ENCODE results near the gene FSTL5.
"Not testable (repeated sequence)": the region's sequence is repeated elsewhere in the genome, so short reads cannot be mapped to it uniquely, and the experiment has no call there.

FSTL5 gene

DNA sequence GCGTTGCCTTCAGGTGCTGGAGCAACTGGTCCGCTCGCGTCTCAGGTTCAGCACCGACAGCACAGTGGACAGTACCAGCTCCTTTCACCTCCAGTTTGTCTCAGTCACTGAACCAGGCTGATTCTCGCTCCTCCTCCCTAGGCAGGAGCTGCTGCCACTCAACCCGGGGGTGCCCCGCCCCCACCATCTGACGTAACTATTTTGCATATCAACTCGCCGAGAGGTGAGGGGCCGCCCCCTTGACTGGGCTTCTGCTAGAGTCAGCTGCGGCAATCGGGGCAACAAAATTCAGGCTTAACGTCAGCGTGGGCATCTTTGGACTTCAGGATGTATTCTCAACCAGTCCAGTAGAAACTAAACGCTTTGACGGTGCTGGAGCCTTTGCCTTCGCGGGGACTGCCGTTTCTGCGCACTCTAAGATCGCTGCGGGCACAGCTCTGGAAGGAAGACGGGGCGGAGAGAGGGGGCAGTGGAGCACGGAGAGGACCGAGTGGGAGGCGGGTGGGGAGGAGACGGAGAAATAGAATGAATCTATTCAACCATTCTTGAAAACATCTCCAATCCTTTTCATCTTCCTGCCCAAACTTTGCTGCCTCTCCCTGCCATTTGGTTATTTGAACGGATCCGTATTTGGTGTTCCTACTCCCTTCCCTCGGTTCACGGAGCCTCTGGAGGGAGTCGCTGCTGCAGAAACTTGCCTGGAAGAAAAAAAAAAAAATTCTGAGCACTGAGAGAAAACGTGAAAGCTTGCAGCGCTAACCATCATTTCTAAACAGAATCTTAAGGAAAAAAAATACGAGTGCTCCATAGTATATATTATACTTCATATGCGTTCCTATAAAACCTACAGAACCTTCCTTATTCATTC is at the start of gene FSTL5:
Gene FSTL5, minus strand, starts transcription at position 109 of the 868 bp plus-strand sequence. CDS start 52,604 bp downstream, outside the sequence.
- TF ChIP-seq, protein P1, sequence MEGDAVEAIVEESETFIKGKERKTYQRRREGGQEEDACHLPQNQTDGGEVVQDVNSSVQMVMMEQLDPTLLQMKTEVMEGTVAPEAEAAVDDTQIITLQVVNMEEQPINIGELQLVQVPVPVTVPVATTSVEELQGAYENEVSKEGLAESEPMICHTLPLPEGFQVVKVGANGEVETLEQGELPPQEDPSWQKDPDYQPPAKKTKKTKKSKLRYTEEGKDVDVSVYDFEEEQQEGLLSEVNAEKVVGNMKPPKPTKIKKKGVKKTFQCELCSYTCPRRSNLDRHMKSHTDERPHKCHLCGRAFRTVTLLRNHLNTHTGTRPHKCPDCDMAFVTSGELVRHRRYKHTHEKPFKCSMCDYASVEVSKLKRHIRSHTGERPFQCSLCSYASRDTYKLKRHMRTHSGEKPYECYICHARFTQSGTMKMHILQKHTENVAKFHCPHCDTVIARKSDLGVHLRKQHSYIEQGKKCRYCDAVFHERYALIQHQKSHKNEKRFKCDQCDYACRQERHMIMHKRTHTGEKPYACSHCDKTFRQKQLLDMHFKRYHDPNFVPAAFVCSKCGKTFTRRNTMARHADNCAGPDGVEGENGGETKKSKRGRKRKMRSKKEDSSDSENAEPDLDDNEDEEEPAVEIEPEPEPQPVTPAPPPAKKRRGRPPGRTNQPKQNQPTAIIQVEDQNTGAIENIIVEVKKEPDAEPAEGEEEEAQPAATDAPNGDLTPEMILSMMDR (IDR thresholded peaks at IDR 0.05; ENCODE audit: extremely low read depth, missing control alignments): no peak
- peak; percentile 14 for DNase-seq (ENCODE audit: low spot score)

DNA sequence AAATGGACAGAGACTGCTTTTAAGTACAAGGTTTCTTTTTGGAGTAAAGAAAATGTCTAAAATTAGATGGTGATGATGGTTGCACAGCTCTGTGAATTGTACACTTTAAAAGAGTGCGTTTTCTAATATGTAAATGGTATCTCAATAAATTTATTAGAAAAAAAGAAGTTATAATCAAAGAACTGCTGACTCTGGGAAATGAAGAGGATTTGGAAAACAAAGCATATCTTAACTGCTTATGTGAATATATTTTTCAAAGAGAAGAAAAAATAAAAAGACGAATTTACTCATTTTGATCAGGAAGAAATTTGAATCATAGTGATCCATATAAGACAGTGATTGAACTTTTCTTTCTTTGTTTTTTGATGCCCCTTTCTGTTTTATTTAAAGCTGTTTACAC is 45.9 kb upstream of the FSTL5 start:
- no peak for DNase-seq (ENCODE audit: low spot score)
- TF ChIP-seq, protein P1 (IDR thresholded peaks at IDR 0.05; ENCODE audit: extremely low read depth, missing control alignments): no peak

DNA sequence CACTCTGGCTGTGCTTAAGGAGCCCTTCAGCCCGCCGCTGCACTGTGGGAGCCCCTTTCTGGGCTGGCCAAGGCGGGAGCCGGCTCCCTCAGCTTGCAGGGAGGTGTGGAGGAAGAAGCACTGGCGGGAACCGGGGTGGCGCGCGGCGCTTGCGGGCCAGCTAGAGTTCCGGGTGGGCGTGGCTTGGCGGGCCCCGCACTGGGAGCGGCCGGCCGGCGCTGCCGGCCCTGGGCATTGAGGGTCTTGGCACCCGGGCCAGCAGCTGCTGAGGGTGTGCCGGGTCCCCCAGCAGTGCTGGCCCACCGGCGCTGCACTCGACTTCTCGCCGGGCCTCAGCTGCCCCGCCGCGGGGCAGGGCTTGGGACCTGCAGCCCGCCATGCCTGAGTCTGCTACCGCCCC is 39.7 kb upstream of the FSTL5 start:
- DNase-seq (ENCODE audit: low spot score): not testable (repeated sequence)

DNA sequence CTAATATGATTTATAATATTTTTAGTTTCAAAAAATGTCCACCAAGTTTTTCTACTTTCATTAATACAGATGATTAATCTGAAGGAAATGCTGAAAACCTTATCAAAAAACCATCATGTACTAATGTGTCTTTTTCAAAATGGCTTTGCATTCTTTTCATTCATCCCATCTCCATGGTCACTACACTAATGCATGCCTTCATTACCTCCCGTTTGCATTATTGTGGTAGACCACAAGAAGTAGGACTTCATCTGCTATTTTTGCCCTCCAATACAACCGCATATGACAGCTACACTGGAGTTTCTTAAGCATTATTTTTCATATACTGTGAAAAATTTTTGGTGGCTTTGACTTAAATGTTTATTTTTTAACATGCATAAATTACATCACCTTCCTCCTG is 37.9 kb upstream of the FSTL5 start:
- no peak for DNase-seq (ENCODE audit: low spot score)
- TF ChIP-seq, protein P1 (IDR thresholded peaks at IDR 0.05; ENCODE audit: extremely low read depth, missing control alignments): no peak

DNA sequence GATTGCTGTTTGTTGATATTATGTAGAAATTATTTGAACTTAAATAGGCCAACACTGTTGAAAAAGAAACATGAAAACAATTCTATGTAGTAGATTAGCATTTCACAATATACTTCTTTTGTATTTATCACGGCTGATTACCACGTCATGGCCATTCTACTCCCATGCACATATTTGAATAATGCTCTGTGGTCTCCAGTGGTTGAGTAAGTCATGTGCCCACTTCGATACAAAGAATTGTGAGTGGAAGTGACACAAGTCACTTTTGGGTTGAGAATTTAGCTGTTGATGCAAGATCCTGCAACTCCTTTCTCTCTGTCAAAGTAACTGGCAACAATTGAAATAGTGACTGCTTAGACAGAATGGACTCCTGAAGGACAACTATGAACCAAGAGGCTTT is 6.7 kb upstream of the FSTL5 start:
- DNase-seq (ENCODE audit: low spot score): no peak
- TF ChIP-seq, protein P1 (IDR thresholded peaks at IDR 0.05; ENCODE audit: extremely low read depth, missing control alignments): no peak

DNA sequence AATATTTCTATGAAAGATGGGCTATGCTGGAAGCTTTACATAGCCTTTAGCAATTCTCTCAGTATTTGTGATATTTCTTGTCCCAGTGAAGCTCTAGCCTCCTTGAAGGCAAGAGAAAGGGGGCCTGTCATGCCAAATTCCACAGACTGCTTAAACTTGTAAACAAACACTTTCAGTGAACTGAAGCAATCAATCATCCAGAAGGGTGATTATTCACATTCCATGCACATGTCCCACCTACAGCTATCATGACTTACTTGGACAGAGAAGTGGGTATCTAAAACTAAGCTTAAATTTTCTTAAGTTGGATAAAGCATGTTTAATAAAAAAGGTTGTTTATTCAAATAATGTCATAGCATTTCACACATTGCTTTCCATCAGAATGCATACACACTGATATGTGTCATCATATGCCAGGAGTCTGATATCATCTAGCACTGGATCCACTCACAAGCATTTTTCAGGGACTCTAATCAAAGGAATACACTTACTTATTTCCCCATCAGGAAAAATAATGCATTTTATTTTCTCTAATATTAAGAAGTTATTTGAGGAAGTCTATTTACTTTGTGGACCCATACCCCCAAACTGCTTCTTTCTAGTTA is 1.2 kb upstream of the FSTL5 start:
- TF ChIP-seq, protein P1 (IDR thresholded peaks at IDR 0.05; ENCODE audit: extremely low read depth, missing control alignments): no peak
- DNase-seq (ENCODE audit: low spot score): no peak

DNA sequence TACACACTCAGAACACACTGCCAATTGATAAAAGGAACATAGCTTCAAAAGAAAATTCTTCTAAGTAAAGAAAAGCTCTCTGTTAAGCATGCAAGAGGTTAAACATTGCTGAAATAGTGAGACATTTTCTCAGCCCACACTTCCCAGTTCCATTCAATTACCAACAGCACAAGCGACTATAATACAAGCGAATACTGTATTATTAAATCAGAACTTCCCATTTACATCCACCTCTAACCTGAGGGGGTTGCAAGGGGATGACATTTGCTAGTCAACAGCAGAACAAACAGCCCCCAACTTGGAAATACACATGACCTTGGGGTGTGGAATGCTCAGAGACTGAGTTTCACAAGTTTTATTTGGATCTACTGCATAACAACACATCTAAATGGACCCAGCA is 1.1 kb downstream of the FSTL5 start:
- TF ChIP-seq, protein P1 (IDR thresholded peaks at IDR 0.05; ENCODE audit: extremely low read depth, missing control alignments): no peak
- no peak for DNase-seq (ENCODE audit: low spot score)

Data from GM20000 (cell line).